Osteoblast (primary cell): ENCODE data around the gene SNRPB. TPM values are rescaled to one million over a fixed set of nuclear protein-coding genes. Genes with fewer than 3 reads are reported as not detected.

Experiments used
- DNase-seq: peaks from one replicate; pipeline ENCODE4 v3.0.0; 2011; ENCODE audit warnings: low spot score, mixed read lengths; ENCODE audit not compliant: insufficient read length; ENCODE audit errors: missing footprints
- H2AFZ ChIP-seq: 2 replicates; pipeline ENCODE4 v1.6.0; 2011; ENCODE audit warnings: mild to moderate bottlenecking, low read length
- H3K27ac ChIP-seq: 2 replicates; pipeline ENCODE4 v1.5.1; 2011; ENCODE audit warnings: mild to moderate bottlenecking, low read depth, low read length, moderate library complexity
- H3K27me3 ChIP-seq: 2 replicates; pipeline ENCODE4 v1.6.0; 2012; ENCODE audit warnings: mild to moderate bottlenecking, control low read depth, inconsistent platforms, low read length, moderate library complexity; ENCODE audit not compliant: insufficient read depth
- H3K36me3 ChIP-seq: 2 replicates; pipeline ENCODE4 v1.5.1; 2011; ENCODE audit warnings: mild to moderate bottlenecking, low read length, control low read depth, moderate library complexity; ENCODE audit not compliant: insufficient read depth
- H3K4me1 ChIP-seq: 2 replicates; pipeline ENCODE4 v1.5.1; 2011; ENCODE audit warnings: mild to moderate bottlenecking, low read length, control low read depth, moderate library complexity; ENCODE audit not compliant: insufficient read depth
- H3K4me2 ChIP-seq: 2 replicates; pipeline ENCODE4 v1.6.0; 2011; ENCODE audit warnings: mild to moderate bottlenecking, low read length; ENCODE audit not compliant: insufficient read depth
- H3K4me3 ChIP-seq: fragments of 200-600 bp; sonication (generic); 3 replicates; pipeline ENCODE4 v1.5.1; 2012; ENCODE audit warnings: mild to moderate bottlenecking, low read length, inconsistent platforms; ENCODE audit not compliant: insufficient read depth
- H3K79me2 ChIP-seq: 2 replicates; pipeline ENCODE4 v1.6.0; 2012; ENCODE audit warnings: mild to moderate bottlenecking, low read length, control low read depth, inconsistent platforms; ENCODE audit not compliant: insufficient read depth
- H3K9me3 ChIP-seq: 2 replicates; pipeline ENCODE4 v1.5.1; 2011; ENCODE audit warnings: low read depth, low read length, control low read depth
- H4K20me1 ChIP-seq: 2 replicates; pipeline ENCODE4 v1.6.0; 2012; ENCODE audit warnings: mild to moderate bottlenecking, low read length, control low read depth; ENCODE audit not compliant: insufficient read depth
- total RNA-seq: library from RNA; depleted of rRNA; stranded (reverse); fragments of >200 nt; gene quantifications from 2 replicates; pipeline ENCODE4 v1.2.3, GENCODE V29; 2012
- TF ChIP-seq, protein P1 (sequence below): IDR thresholded peaks from 2 replicates; pipeline ENCODE4 v1.5.1; 2011; ENCODE audit warnings: mild to moderate bottlenecking, low read depth, low read length, moderate library complexity; ENCODE audit errors: extremely low read depth

Gene SNRPB
- total RNA-seq, 1 donor, result 109 TPM

GRCh38 chr20:2476742-2477615 is 6.4 kb upstream of the SNRPB start:
- Histone ChIP-seq H3K27ac (no peak overlapping the region), H3K9me3 (no peaks in the 10 kb centered on the region), H3K4me1 (peaks cover 5% of the 10 kb centered on the region), H2AFZ (no peak overlapping the region), H3K36me3 (peaks cover 22% of the 10 kb centered on the region), H4K20me1 (no peaks in the 10 kb centered on the region), H3K4me3 (no peak overlapping the region), H3K27me3 (no peaks in the 10 kb centered on the region), H3K79me2 (no peaks in the 10 kb centered on the region), H3K4me2 (no peak overlapping the region)
- DNase-seq, result no peak
- TF ChIP-seq, protein P1, sequence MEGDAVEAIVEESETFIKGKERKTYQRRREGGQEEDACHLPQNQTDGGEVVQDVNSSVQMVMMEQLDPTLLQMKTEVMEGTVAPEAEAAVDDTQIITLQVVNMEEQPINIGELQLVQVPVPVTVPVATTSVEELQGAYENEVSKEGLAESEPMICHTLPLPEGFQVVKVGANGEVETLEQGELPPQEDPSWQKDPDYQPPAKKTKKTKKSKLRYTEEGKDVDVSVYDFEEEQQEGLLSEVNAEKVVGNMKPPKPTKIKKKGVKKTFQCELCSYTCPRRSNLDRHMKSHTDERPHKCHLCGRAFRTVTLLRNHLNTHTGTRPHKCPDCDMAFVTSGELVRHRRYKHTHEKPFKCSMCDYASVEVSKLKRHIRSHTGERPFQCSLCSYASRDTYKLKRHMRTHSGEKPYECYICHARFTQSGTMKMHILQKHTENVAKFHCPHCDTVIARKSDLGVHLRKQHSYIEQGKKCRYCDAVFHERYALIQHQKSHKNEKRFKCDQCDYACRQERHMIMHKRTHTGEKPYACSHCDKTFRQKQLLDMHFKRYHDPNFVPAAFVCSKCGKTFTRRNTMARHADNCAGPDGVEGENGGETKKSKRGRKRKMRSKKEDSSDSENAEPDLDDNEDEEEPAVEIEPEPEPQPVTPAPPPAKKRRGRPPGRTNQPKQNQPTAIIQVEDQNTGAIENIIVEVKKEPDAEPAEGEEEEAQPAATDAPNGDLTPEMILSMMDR, result no peak

- no peaks in the 10 kb centered on the region for H4K20me1 ChIP-seq
- H3K4me2 ChIP-seq, result no peak overlapping the region
- no peak for DNase-seq
- peaks cover 5% of the 10 kb centered on the region for H3K4me1 ChIP-seq
- no peak overlapping the region for H2AFZ ChIP-seq
- H3K9me3 ChIP-seq, result no peaks in the 10 kb centered on the region
- no peak overlapping the region for H3K27ac ChIP-seq
- peaks cover 16% of the 10 kb centered on the region for H3K36me3 ChIP-seq
- TF ChIP-seq, protein P1, result no peak
- no peaks in the 10 kb centered on the region for H3K79me2 ChIP-seq
- no peaks in the 10 kb centered on the region for H3K27me3 ChIP-seq
- no peak overlapping the region for H3K4me3 ChIP-seq
Observed at GRCh38 chr20:2475850-2476741, 5.5 kb upstream of the SNRPB start.

DNA sequence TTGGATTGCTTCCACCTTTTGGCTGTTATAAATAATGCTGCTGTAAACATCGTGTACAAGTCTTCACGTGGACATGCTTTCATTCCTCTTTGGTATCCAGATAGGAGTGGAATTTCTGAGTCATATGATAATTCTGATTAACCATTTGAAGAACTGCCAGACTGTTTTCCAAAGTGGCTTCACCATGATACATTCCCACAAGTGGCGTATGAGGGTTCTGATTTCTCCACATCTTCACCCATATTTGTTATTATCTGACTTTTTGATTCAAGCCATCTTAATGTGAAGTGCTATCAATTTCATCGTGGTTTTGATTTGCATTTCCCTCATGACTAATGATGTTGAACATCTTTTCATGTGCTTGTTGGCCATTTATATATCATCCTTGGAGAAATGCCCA is 2.9 kb upstream of the SNRPB start:
- no peaks in the 10 kb centered on the region for H3K9me3 ChIP-seq
- peaks cover 21% of the 10 kb centered on the region for H3K79me2 ChIP-seq
- no peaks in the 10 kb centered on the region for H3K27me3 ChIP-seq
- H4K20me1 ChIP-seq, result peaks cover 18% of the 10 kb centered on the region
- TF ChIP-seq, protein P1, result no peak
- H3K4me1 ChIP-seq, result peaks cover 20% of the 10 kb centered on the region
- peaks cover under 1% of the 10 kb centered on the region for H3K36me3 ChIP-seq
- H3K4me3 ChIP-seq, result no peak overlapping the region
- no peak for DNase-seq
- no peak overlapping the region for H2AFZ ChIP-seq
- H3K4me2 ChIP-seq, result no peak overlapping the region
- peak overlapping the region; percentile 34 for H3K27ac ChIP-seq
